ENCODE data around the gene PEAR1.

The PEAR1 gene

GRCh38 chr1:156860628-156861423, 32.7 kb upstream of the PEAR1 start, which contains the start of gene NTRK1:
TSS of gene NTRK1 (plus strand) at chr1:156860865. CDS start at chr1:156860935, 70 bp downstream.
- DNase-seq (ENCODE audit: low read depth), result no peak

- DNase-seq (ENCODE audit: low read depth), result no peak
Observed at GRCh38 chr1:156862584-156862983, 30.9 kb upstream of the PEAR1 start.

- no peak for DNase-seq (ENCODE audit: low read depth)
Observed at GRCh38 chr1:156862997-156863599, 30.4 kb upstream of the PEAR1 start.

DNA sequence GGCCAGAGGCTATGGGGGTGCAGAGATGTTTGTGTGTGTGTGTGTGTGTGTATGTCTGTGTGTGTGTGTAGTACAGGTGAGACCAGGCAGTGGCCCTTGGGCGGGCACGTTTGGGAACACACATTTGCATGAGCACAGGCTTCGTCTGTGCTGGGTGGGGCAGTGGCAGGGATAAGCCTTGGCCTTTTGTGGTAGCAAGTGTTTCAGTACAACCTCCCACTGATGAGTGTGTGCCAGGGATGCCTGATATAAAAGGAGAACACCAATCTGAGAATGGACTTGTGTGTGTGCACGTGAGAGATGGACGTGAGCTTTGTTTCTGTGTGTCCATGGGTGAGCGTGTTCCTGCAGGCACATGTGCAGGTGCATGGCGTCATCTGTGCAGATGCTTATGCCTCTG, 29.9 kb upstream of the PEAR1 start:
- no peak for DNase-seq (ENCODE audit: low read depth)

DNA sequence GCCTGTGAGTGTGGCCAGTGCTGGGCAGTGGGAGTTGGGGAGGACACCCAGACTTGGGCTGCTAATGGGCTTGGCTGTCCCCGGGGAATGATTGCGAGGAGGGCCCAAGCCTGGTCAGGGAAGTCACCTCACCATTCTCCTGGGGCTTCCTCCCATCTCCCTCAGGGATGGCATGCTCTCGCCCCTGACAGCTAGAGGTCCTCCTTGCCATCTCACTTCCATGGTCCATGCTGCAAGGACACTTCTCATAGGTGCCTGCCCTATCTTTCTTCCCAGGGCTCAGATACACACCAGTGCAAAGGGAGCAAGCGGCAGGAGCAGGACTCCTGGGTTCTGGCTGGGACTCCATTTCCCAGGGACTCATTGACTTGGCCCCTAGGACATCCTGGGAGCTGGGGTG, 28.7 kb upstream of the PEAR1 start:
- no peak for DNase-seq (ENCODE audit: low read depth)

DNA sequence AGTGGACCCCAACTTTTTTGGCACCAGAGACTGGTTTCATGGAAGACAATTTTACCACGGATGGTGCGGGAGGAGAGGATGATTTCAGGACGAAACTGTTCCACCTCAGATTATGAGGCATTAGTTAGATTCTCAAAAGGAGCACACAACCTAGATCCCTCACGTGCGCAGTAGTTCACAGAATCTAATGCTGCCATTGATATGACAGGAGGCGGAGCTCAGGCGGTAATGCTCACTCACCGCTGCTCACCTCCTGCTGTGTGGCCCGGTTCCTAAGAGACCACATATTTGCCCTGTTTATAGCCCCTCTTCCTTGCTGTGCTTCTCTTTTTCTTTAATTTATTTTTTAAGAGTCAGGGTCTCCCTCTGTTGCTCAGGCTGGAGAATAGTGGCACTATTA, 28.3 kb upstream of the PEAR1 start:
- DNase-seq (ENCODE audit: low read depth), result no peak

DNA sequence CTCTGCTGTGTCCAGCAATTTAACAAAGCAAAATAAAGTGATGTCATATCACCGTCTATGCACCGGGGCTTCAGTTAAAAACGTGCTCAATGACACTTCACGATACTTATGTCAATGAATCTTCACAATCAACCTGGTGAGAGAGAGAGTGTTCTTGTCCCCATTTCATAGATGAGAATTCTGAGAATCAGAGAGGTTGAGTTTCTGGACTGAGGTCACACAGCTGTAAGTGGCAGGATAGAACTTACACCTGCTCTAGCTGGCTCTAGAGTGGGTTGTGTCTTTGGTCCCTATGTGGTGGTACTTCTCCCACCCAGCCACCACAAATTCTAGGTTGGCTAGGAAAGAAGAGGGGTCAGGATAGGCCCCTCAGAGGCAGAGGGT, 27.7 kb upstream of the PEAR1 start:
- DNase-seq (ENCODE audit: low read depth), result no peak

- DNase-seq (ENCODE audit: low read depth), result no peak
Observed at GRCh38 chr1:156866249-156866909, 27.1 kb upstream of the PEAR1 start.

DNA sequence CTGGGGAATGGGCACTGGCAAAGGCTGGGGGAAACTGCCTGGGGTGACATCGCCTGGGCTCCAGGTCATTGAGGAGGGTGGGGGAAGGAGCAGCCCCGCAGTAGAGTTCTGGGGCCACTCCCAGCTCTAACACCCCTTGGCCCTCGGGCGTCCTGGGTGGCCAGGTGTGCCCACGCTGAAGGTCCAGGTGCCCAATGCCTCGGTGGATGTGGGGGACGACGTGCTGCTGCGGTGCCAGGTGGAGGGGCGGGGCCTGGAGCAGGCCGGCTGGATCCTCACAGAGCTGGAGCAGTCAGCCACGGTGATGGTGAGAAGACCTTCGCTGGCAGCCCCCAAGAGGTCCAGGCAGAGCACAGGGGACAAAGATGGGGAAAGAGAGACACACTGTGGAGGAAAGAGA, 25.2 kb upstream of the PEAR1 start:
- no peak for DNase-seq (ENCODE audit: low read depth)

DNA sequence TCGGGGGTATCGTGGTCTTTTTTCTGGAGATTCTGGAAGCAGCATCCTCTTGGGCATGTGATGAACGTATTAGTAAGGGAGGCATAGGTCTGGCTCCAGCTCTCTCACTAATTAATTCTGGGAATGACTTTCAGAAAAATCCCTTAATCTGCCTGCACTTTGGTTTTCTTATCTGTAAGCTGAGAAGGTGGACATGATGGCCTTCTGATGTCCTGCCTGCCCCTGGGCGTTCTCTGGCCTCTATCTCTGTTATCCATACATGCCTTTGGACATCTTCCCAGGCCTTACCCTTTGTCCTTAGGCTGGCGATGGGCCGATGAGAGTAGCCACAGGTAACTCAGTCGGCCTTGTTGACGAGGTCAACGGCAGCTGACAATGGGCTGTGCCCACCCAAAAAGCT, 24.1 kb upstream of the PEAR1 start:
- no peak for DNase-seq (ENCODE audit: low read depth)

- no peak for DNase-seq (ENCODE audit: low read depth)
Observed at GRCh38 chr1:156873659-156874058, 19.9 kb upstream of the PEAR1 start.

DNA sequence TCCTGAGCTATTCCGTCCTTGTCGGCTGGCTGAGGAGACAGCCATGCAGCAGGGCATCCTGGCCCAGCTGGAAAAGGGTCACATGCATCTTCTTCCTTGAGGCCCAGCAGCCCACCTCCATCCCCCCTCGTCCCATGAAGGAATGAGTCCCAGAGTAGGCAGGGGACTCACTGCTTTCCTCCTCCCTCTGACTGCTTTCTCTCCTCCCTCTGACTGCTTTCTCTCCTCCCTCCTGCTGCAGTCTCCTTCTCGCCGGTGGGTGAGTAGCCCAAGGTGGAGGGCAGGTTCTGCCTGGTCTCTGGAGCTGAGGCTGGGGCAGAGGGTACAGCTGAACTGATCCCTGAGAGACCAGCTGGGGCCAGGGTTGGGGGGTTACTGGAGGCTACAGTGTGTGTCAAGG, 19.4 kb upstream of the PEAR1 start:
- no peak for DNase-seq (ENCODE audit: low read depth)

GRCh38 chr1:156874572-156875340, 18.8 kb upstream of the PEAR1 start:
- DNase-seq (ENCODE audit: low read depth), result no peak

GRCh38 chr1:156875341-156875615, 18.2 kb upstream of the PEAR1 start:
- no peak for DNase-seq (ENCODE audit: low read depth)

DNA sequence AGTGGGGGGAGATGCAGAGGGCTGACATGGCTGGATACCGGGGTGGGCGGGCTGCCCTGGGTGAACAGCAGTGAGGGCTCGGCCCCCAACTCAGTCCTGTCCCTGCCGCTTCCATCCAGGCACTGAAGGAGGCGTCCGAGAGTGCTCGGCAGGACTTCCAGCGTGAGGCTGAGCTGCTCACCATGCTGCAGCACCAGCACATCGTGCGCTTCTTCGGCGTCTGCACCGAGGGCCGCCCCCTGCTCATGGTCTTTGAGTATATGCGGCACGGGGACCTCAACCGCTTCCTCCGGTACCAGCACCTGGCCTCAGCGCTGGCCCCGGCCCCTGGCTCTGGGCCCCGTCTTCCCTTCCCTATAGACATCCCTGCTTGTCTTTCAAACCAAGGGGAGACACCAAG, 17.2 kb upstream of the PEAR1 start:
- no peak for DNase-seq (ENCODE audit: low read depth)

GRCh38 chr1:156877433-156878170, 15.9 kb upstream of the PEAR1 start:
- no peak for DNase-seq (ENCODE audit: low read depth)

DNA sequence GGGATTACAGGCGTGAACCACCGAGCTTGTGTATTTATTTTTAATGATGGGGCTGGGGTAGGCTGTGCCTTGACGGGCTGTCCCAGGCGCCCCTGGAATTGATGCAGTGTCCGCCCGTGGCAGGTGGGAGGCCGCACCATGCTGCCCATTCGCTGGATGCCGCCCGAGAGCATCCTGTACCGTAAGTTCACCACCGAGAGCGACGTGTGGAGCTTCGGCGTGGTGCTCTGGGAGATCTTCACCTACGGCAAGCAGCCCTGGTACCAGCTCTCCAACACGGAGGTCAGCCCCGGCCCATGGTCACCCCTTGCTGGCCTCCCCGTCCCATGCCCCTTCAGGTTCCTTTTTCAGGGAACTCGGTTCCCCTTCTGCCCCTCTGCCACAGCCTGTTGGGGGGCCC, 13.6 kb upstream of the PEAR1 start:
- no peak for DNase-seq (ENCODE audit: low read depth)

DNA sequence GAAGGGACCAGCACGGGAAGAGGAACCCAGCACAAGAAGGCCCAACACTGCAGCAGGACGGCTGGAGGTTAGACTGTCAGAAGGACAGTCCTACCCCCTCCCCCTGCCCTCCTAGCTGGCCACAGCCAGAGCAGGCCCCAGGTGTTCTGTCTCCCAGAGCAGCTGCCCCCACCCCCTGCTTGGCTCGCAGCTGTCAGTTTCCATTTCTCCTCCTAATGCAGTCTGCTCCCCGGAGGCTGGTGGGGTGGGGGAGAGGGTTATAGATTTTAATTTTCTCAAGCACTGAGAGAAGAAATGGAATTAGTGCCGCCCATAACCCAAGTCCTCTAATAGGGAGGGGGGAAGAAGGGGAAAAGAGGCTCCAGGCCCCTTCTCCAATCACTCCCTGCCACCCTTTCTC, 13.0 kb upstream of the PEAR1 start:
- DNase-seq (ENCODE audit: low read depth), result no peak

GRCh38 chr1:156881101-156881500, 12.4 kb upstream of the PEAR1 start:
- no peak for DNase-seq (ENCODE audit: low read depth)

DNA sequence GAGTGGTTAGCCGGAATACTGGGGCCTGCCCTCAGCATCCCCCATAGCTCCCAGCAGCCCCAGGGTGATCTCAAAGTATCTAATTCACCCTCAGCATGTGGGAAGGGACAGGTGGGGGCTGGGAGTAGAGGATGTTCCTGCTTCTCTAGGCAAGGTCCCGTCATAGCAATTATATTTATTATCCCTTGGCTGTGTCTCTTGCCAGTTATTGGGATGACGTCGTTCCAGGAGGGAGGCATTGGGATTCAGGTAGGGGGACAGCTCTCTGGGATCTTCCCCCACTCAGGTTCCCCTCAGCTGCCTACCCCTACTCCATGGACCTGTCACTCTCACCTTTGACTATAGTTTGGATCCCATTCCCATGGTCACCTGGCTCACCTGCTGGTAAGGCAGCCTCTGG, 11.9 kb upstream of the PEAR1 start:
- no peak for DNase-seq (ENCODE audit: low read depth)

DNA sequence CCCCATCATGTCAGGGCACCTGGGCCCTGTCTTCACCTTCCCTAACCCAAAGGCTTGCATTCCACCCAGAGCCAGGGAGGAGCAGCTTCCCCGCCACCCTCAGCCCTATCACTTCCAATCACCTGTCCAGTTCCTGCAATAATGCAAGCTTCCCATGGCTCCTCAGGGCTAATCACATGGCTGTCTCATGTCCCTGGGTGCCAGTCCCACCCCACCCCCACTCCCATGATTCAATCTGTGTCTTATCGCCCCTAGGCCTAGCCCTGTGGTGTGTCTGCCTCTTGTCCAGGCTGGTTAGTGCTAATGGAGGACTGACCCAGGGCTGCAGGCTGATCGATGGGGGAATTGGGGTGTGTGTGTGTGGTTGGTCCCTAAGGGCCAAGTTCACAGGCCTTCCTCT, 11.0 kb upstream of the PEAR1 start:
- no peak for DNase-seq (ENCODE audit: low read depth)

DNA sequence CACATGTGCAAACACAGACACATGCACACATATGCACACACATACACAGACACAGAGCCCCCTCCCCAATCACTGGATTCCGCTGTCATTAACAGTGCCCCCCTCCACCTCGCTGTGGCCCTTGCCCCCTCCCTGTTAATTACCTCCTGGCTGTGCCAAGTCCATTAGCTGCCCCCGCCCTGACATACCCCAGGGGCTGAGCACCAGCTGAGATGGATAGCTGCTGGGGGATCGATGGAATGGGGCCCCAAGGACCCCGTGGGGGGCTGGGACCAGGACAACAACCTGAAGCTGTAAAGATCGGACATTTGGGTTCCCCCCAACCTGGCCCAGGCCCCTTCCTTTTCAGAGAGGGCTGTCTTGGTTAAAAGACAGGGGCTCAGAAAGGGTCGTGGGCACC, 9.6 kb upstream of the PEAR1 start:
- DNase-seq (ENCODE audit: low read depth), result no peak
